GM23338 (cell line): ENCODE data around the gene ASB2. TPM values are rescaled to one million over a fixed set of nuclear protein-coding genes. Genes with fewer than 3 reads are reported as not detected.
A peak's percentile ranks its signal among the peaks of the same experiment; 100 is the strongest.

ENCODE experiments used
- ATAC-seq: fragments of 200-7000 bp; cut with Tn5 transposase; 3 replicates; pipeline ENCODE4 v1.9.1; 2020
- DNase-seq: peaks from one replicate; pipeline ENCODE4 v3.0.0-alpha.2; 2015; ENCODE audit warnings: low spot score
- H2AFZ ChIP-seq: fragments of 200-600 bp; sonication (generic); 2 replicates; pipeline ENCODE4 v1.8.0; 2016; ENCODE audit warnings: antibody characterized with exemption, mild to moderate bottlenecking, moderate library complexity
- H3F3A ChIP-seq: fragments of 200-600 bp; sonication (generic); replicated peaks from 2 replicates; pipeline ENCODE4 v1.8.0; 2017; ENCODE audit warnings: antibody characterized with exemption, mixed run types, low read depth
- H3K27ac ChIP-seq: fragments of 200-600 bp; sonication (generic); 2 replicates; pipeline ENCODE4 v1.6.1; 2016; ENCODE audit warnings: low read depth
- H3K27me3 ChIP-seq: fragments of 200-600 bp; sonication (generic); 2 replicates; pipeline ENCODE4 v1.8.0; 2016; ENCODE audit warnings: mild to moderate bottlenecking, mixed run types, moderate library complexity; ENCODE audit not compliant: insufficient read depth
- H3K36me3 ChIP-seq: fragments of 200-600 bp; sonication (generic); 2 replicates; pipeline ENCODE4 v1.8.0; 2016; ENCODE audit warnings: mild to moderate bottlenecking; ENCODE audit not compliant: insufficient read depth
- H3K4me1 ChIP-seq: fragments of 200-600 bp; sonication (generic); 2 replicates; pipeline ENCODE4 v1.8.0; 2016; ENCODE audit warnings: mild to moderate bottlenecking, moderate library complexity; ENCODE audit not compliant: insufficient read depth
- H3K4me2 ChIP-seq: fragments of 200-600 bp; sonication (generic); 2 replicates; pipeline ENCODE4 v1.7.1; 2017; ENCODE audit warnings: mixed run types
- H3K4me3 ChIP-seq: fragments of 200-600 bp; sonication (generic); 2 replicates; pipeline ENCODE4 v1.6.1; 2016; ENCODE audit warnings: mixed run types
- H3K79me2 ChIP-seq: fragments of 200-600 bp; sonication (generic); replicated peaks from 2 replicates; pipeline ENCODE4 v1.8.0; 2017; ENCODE audit warnings: mild to moderate bottlenecking; ENCODE audit not compliant: insufficient read depth
- H3K9me2 ChIP-seq: fragments of 200-600 bp; sonication (generic); 2 replicates; pipeline ENCODE4 v1.8.0; 2017; ENCODE audit not compliant: insufficient read depth
- H4K20me1 ChIP-seq: fragments of 200-600 bp; sonication (generic); replicated peaks from 2 replicates; pipeline ENCODE4 v1.8.0; 2017; ENCODE audit warnings: mild to moderate bottlenecking; ENCODE audit not compliant: insufficient read depth
- H3K27ac Mint-ChIP-seq: 2 replicates; pipeline ENCODE4 v1.8.0; 2020; ENCODE audit warnings: inconsistent platforms, mild to moderate bottlenecking, moderate library complexity, mixed read lengths
- H3K27me3 Mint-ChIP-seq: 3 replicates; pipeline ENCODE4 v1.8.0; 2022; ENCODE audit warnings: low read depth, mild to moderate bottlenecking, moderate library complexity, mixed read lengths, inconsistent platforms; ENCODE audit not compliant: insufficient read depth, poor library complexity
- H3K36me3 Mint-ChIP-seq: 3 replicates; pipeline ENCODE4 v1.8.0; 2021; ENCODE audit warnings: low read depth, mild to moderate bottlenecking, inconsistent platforms, moderate library complexity, mixed read lengths
- H3K4me1 Mint-ChIP-seq: 3 replicates; pipeline ENCODE4 v1.8.0; 2020; ENCODE audit warnings: mild to moderate bottlenecking, inconsistent platforms, mixed read lengths
- H3K4me3 Mint-ChIP-seq: 3 replicates; pipeline ENCODE4 v1.8.0; 2021; ENCODE audit warnings: moderate library complexity, mild to moderate bottlenecking, inconsistent platforms, mixed read lengths
- H3K9me3 Mint-ChIP-seq: 3 replicates; pipeline ENCODE4 v1.8.0; 2020; ENCODE audit warnings: moderate library complexity, mild to moderate bottlenecking, inconsistent platforms, mixed read lengths
- CTCF ChIP-seq, 2 experiments: fragments of 200-600 bp in 1 of 2; sonication (generic) in 1 of 2; conservative IDR thresholded peaks; 2 replicates each; pipeline versions ENCODE4 v1.5.1 to v1.6.1; 2016 to 2017; ENCODE audit warnings: antibody characterized with exemption in 2 of 2, low read depth in 2 of 2, mild to moderate bottlenecking in 2 of 2, moderate library complexity in 1 of 2
- REST ChIP-seq: IDR thresholded peaks from one replicate; pipeline ENCODE4 v1.6.1; 2018; ENCODE audit warnings: antibody characterized with exemption; ENCODE audit not compliant: unreplicated experiment
- ZNF462 ChIP-seq: fragments of 250-450 bp; sonication (Bioruptor Pico); IDR thresholded peaks from 2 replicates; pipeline ENCODE4 v1.5.0; 2020; ENCODE audit warnings: mild to moderate bottlenecking, moderate library complexity
- polyA plus RNA-seq: library from polyadenylated mRNA; unstranded; fragments of >200 nt; fragmentation: Nextera tagmentation; extraction: Ambion mirVana; gene quantifications from 2 replicates; pipeline ENCODE4 v1.2.1, GENCODE V29; 2016
- total RNA-seq: library from RNA; depleted of rRNA; stranded (reverse); fragments of >200 nt; shearing (Covaris generic); gene quantifications from 2 replicates; pipeline ENCODE4 v1.2.3, GENCODE V29; 2014
- TF ChIP-seq, protein P1 (sequence below): IDR thresholded peaks from 2 replicates; pipeline ENCODE4 v1.6.1; 2016; ENCODE audit warnings: antibody characterized with exemption

ASB2 gene
- total and polyA plus RNA-seq, 2 experiments from 2014 or later: 1.2 to 1.7 TPM

DNA sequence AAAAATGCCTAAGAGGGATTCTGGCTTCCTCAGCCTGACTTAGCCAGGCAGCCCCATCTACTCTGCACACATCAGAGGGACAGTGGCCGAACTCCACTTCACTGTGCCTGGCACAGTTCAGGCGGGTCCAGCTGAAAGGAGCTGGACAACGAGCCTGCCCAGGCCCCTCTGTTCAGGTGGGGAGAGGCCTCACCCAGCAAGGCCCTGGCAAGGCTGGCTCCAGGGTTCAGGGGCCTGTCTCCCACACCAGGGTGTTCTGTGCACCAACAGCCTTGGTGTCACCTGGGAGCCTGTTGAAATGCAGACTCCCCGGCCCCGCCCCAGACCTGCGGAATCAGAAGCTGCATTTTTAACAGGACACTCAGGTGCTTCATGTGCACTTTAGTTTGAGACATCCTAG, 39.4 kb downstream of the ASB2 start (continued):
- TF ChIP-seq REST: no peak
- no peak for TF ChIP-seq CTCF (conservative IDR thresholded peaks at IDR 0.05; ENCODE audit: low read depth in 2 of 2)
- TF ChIP-seq, protein P1, sequence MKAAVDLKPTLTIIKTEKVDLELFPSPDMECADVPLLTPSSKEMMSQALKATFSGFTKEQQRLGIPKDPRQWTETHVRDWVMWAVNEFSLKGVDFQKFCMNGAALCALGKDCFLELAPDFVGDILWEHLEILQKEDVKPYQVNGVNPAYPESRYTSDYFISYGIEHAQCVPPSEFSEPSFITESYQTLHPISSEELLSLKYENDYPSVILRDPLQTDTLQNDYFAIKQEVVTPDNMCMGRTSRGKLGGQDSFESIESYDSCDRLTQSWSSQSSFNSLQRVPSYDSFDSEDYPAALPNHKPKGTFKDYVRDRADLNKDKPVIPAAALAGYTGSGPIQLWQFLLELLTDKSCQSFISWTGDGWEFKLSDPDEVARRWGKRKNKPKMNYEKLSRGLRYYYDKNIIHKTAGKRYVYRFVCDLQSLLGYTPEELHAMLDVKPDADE: no peak

DNA sequence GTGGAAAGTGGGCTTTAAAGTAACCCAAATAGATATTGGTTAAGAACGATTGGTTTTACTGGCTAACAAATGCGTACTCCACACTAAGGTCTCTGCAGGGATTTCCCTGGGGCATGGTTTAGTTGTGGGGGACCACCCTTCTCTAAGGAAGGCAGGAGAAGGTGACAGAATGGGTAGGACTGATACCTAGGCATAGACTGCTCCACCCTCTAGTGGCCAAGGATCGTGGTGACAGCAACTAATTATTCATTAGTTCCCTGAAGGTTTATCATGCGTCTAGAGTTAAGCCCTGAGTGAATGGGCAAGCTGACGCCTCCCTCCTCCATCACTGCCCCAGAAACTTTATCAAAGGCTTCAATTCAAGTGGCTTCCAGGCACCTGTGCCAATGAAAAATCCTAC, 40.1 kb downstream of the ASB2 start:
- H3K9me3 Mint-ChIP-seq: peaks cover 3% of the 10 kb centered on the region; the same call in 1 of the 3 replicates
- peaks cover 26% of the 10 kb centered on the region for H3K27me3 Mint-ChIP-seq
- H3K9me2 ChIP-seq: no peaks in the 10 kb centered on the region
- H3K36me3 ChIP-seq: no peaks in the 10 kb centered on the region
- H4K20me1 ChIP-seq: no peaks in the 10 kb centered on the region
- H3K27ac Mint-ChIP-seq: no peak overlapping the region
- no peaks in the 10 kb centered on the region; the same call in 2 of the 3 replicates for H3K36me3 Mint-ChIP-seq
- no peaks in the 10 kb centered on the region for H3K4me1 ChIP-seq
- no peak overlapping the region for H3K4me3 Mint-ChIP-seq
- H3K4me3 ChIP-seq: no peak overlapping the region
- no peak overlapping the region for H3K27ac ChIP-seq
- H3K4me1 Mint-ChIP-seq: peaks cover 8% of the 10 kb centered on the region
- 0 out of 2 replicates have a peak, but pooled peaks cover 3% of the 10 kb centered on the region for H3F3A ChIP-seq
- peaks cover 17% of the 10 kb centered on the region for H3K27me3 ChIP-seq
- no peak overlapping the region for H2AFZ ChIP-seq
- no peaks in the 10 kb centered on the region for H3K79me2 ChIP-seq
- no peak overlapping the region for H3K4me2 ChIP-seq
- DNase-seq (peak; percentile 82), ATAC-seq (peak; percentile 27)
- TF ChIP-seq CTCF (conservative IDR thresholded peaks at IDR 0.05; ENCODE audit: low read depth in 2 of 2) (peak; percentile 73 to 77), ZNF462 (CRISPR knock-in tag) (no peak)
